ENCODE measurements around the gene ANKRD10. TPM values are rescaled to one million over a fixed set of nuclear protein-coding genes. Genes with fewer than 3 reads are reported as not detected.
"Not testable (repeated sequence)": the region's sequence is repeated elsewhere in the genome, so short reads cannot be mapped to it uniquely, and the experiment has no call there.

Gene ANKRD10
- total and polyA plus RNA-seq, 2 donors from 2014 or later, result 64.9 to 159 TPM

- no peak overlapping the region for H3K27ac ChIP-seq (ENCODE audit: low read depth in 2 of 2, low read length in 2 of 2)
- no peak overlapping the region for H3K4me3 ChIP-seq (ENCODE audit: low read length in 3 of 3)
- DNase-seq (no peak), FAIRE-seq (no peak)
- H3K4me1 ChIP-seq (ENCODE audit: control insufficient read depth in 2 of 3, insufficient read depth in 2 of 3, low read depth in 1 of 3, low read length in 3 of 3), result no peaks in the 10 kb centered on the region
- no peaks in the 10 kb centered on the region for H3K36me3 ChIP-seq (ENCODE audit: control insufficient read depth in 2 of 3, insufficient read depth in 3 of 3, low read length in 3 of 3)
- H3K9me3 ChIP-seq (ENCODE audit: control insufficient read depth in 2 of 3, insufficient read depth in 1 of 3, low read length in 3 of 3), result peaks cover 0 to 11% (median 0%) of the 10 kb centered on the region in 3 donors
- no peaks in the 10 kb centered on the region for H3K27me3 ChIP-seq (ENCODE audit: control insufficient read depth, insufficient read depth, low read length)
- no peak overlapping the region for H3K9ac ChIP-seq (ENCODE audit: low read length in 3 of 3)
- intact Hi-C loops (cut with DNase I), result no loop called here
- TF ChIP-seq, protein P1, sequence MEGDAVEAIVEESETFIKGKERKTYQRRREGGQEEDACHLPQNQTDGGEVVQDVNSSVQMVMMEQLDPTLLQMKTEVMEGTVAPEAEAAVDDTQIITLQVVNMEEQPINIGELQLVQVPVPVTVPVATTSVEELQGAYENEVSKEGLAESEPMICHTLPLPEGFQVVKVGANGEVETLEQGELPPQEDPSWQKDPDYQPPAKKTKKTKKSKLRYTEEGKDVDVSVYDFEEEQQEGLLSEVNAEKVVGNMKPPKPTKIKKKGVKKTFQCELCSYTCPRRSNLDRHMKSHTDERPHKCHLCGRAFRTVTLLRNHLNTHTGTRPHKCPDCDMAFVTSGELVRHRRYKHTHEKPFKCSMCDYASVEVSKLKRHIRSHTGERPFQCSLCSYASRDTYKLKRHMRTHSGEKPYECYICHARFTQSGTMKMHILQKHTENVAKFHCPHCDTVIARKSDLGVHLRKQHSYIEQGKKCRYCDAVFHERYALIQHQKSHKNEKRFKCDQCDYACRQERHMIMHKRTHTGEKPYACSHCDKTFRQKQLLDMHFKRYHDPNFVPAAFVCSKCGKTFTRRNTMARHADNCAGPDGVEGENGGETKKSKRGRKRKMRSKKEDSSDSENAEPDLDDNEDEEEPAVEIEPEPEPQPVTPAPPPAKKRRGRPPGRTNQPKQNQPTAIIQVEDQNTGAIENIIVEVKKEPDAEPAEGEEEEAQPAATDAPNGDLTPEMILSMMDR (IDR thresholded peaks at IDR 0.05; ENCODE audit: borderline replicate concordance, extremely low read depth, insufficient read depth), result no peak
Observed at GRCh38 chr13:110957931-110958330, 43.1 kb upstream of the ANKRD10 start.

GRCh38 chr13:110957181-110957884, 42.5 kb upstream of the ANKRD10 start:
- Histone ChIP-seq H3K27ac (ENCODE audit: low read depth in 2 of 2, low read length in 2 of 2) (no peak overlapping the region), H3K9me3 (ENCODE audit: control insufficient read depth in 2 of 3, insufficient read depth in 1 of 3, low read length in 3 of 3) (peaks cover 0 to 11% (median 0%) of the 10 kb centered on the region in 3 donors), H3K27me3 (ENCODE audit: control insufficient read depth, insufficient read depth, low read length) (no peaks in the 10 kb centered on the region), H3K9ac (ENCODE audit: low read length in 3 of 3) (no peak overlapping the region), H3K36me3 (ENCODE audit: control insufficient read depth in 2 of 3, insufficient read depth in 3 of 3, low read length in 3 of 3) (no peaks in the 10 kb centered on the region), H3K4me1 (ENCODE audit: control insufficient read depth in 2 of 3, insufficient read depth in 2 of 3, low read depth in 1 of 3, low read length in 3 of 3) (no peaks in the 10 kb centered on the region), H3K4me3 (ENCODE audit: low read length in 3 of 3) (no peak overlapping the region)
- FAIRE-seq, result no peak
- DNase-seq, result no peak
- intact Hi-C loops (cut with DNase I), result no loop called here
- TF ChIP-seq, protein P1 (IDR thresholded peaks at IDR 0.05; ENCODE audit: borderline replicate concordance, extremely low read depth, insufficient read depth), result no peak

GRCh38 chr13:110956216-110956615, 41.3 kb upstream of the ANKRD10 start:
- FAIRE-seq; DNase-seq; H3K4me1 ChIP-seq (ENCODE audit: control insufficient read depth in 2 of 3, insufficient read depth in 2 of 3, low read depth in 1 of 3, low read length in 3 of 3); H3K9me3 ChIP-seq (ENCODE audit: control insufficient read depth in 2 of 3, insufficient read depth in 1 of 3, low read length in 3 of 3); H3K27me3 ChIP-seq (ENCODE audit: control insufficient read depth, insufficient read depth, low read length); intact Hi-C loops (cut with DNase I); H3K27ac ChIP-seq (ENCODE audit: low read depth in 2 of 2, low read length in 2 of 2); H3K4me3 ChIP-seq (ENCODE audit: low read length in 3 of 3); H3K36me3 ChIP-seq (ENCODE audit: control insufficient read depth in 2 of 3, insufficient read depth in 3 of 3, low read length in 3 of 3); H3K9ac ChIP-seq (ENCODE audit: low read length in 3 of 3): not testable (repeated sequence)

- H3K9me3 ChIP-seq (ENCODE audit: control insufficient read depth in 2 of 3, insufficient read depth in 1 of 3, low read length in 3 of 3); DNase-seq; H3K4me3 ChIP-seq (ENCODE audit: low read length in 3 of 3); FAIRE-seq; H3K27me3 ChIP-seq (ENCODE audit: control insufficient read depth, insufficient read depth, low read length); H3K27ac ChIP-seq (ENCODE audit: low read depth in 2 of 2, low read length in 2 of 2); H3K9ac ChIP-seq (ENCODE audit: low read length in 3 of 3); H3K4me1 ChIP-seq (ENCODE audit: control insufficient read depth in 2 of 3, insufficient read depth in 2 of 3, low read depth in 1 of 3, low read length in 3 of 3); H3K36me3 ChIP-seq (ENCODE audit: control insufficient read depth in 2 of 3, insufficient read depth in 3 of 3, low read length in 3 of 3); intact Hi-C loops (cut with DNase I): not testable (repeated sequence)
Observed at GRCh38 chr13:110955608-110956007, 40.7 kb upstream of the ANKRD10 start.

DNA sequence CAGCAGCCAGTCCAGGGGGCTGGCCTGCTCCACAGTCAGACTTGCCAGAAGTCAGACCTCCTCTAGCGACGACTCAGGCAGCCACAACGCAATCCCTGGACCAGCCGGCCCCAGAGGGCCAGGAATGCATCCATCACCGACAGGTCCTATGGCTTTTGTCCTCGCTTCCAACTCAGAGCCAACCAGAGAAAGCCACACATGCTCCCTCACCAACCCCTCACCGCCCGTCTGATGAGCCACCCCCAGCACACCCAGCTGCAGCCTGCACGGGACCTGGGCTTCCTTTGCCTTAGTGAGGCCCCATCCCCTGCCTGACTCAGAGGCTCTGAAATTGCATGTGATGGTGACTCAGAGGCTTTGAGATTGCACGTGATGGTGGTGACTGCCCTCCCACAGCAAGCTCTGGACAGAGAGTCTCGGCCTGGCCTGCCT, 40.2 kb upstream of the ANKRD10 start:
- H3K27me3 ChIP-seq (ENCODE audit: control insufficient read depth, insufficient read depth, low read length); H3K9ac ChIP-seq (ENCODE audit: low read length in 3 of 3); H3K9me3 ChIP-seq (ENCODE audit: control insufficient read depth in 2 of 3, insufficient read depth in 1 of 3, low read length in 3 of 3); H3K27ac ChIP-seq (ENCODE audit: low read depth in 2 of 2, low read length in 2 of 2); H3K4me1 ChIP-seq (ENCODE audit: control insufficient read depth in 2 of 3, insufficient read depth in 2 of 3, low read depth in 1 of 3, low read length in 3 of 3); intact Hi-C loops (cut with DNase I); H3K36me3 ChIP-seq (ENCODE audit: control insufficient read depth in 2 of 3, insufficient read depth in 3 of 3, low read length in 3 of 3); H3K4me3 ChIP-seq (ENCODE audit: low read length in 3 of 3); FAIRE-seq: not testable (repeated sequence)
- peak in 3 of 5 donors; percentile 8 to 87 (median 62) for DNase-seq

- not testable (repeated sequence) for H3K9me3 ChIP-seq (ENCODE audit: control insufficient read depth in 2 of 3, insufficient read depth in 1 of 3, low read length in 3 of 3); FAIRE-seq; H3K27ac ChIP-seq (ENCODE audit: low read depth in 2 of 2, low read length in 2 of 2); H3K4me3 ChIP-seq (ENCODE audit: low read length in 3 of 3); DNase-seq; H3K4me1 ChIP-seq (ENCODE audit: control insufficient read depth in 2 of 3, insufficient read depth in 2 of 3, low read depth in 1 of 3, low read length in 3 of 3); H3K9ac ChIP-seq (ENCODE audit: low read length in 3 of 3); H3K27me3 ChIP-seq (ENCODE audit: control insufficient read depth, insufficient read depth, low read length); H3K36me3 ChIP-seq (ENCODE audit: control insufficient read depth in 2 of 3, insufficient read depth in 3 of 3, low read length in 3 of 3)
- intact Hi-C loops (cut with DNase I), result loop anchor here (5.0 kb wide), 1 partner anchor 1443 kb away; no protein-coding TSS in a partner anchor
Observed at GRCh38 chr13:110954533-110954920, 39.7 kb upstream of the ANKRD10 start.
